Neuronal stem cell (in vitro differentiated cells): ENCODE results near the gene KMT5C.

Experiments
- DNase-seq: peaks from one replicate; pipeline ENCODE4 v3.0.0-alpha.2; 2013; ENCODE audit warnings: low spot score
- H2AFZ ChIP-seq: one replicate; pipeline ENCODE4 v1.6.1; 2013; ENCODE audit warnings: mild to moderate bottlenecking, low read length, inconsistent platforms
- H2AK5ac ChIP-seq: 2 replicates; pipeline ENCODE4 v1.6.1; 2013; ENCODE audit warnings: low read depth, mild to moderate bottlenecking, inconsistent platforms, low read length, moderate library complexity, mixed read lengths
- H2BK120ac ChIP-seq: 2 replicates; pipeline ENCODE4 v1.6.1; 2013; ENCODE audit warnings: low read depth, mild to moderate bottlenecking, inconsistent platforms, low read length, moderate library complexity, mixed read lengths
- H2BK12ac ChIP-seq: one replicate; pipeline ENCODE4 v1.6.1; 2013; ENCODE audit warnings: low read length, inconsistent platforms
- H2BK15ac ChIP-seq: 2 replicates; pipeline ENCODE4 v1.6.1; 2013; ENCODE audit warnings: mild to moderate bottlenecking, low read length, inconsistent platforms, mixed read lengths
- H2BK5ac ChIP-seq: one replicate; pipeline ENCODE4 v1.6.1; 2013; ENCODE audit warnings: inconsistent platforms, mild to moderate bottlenecking, low read length, moderate library complexity
- H3K14ac ChIP-seq: one replicate; pipeline ENCODE4 v1.6.1; 2013; ENCODE audit warnings: low read length, inconsistent platforms
- H3K18ac ChIP-seq: 2 replicates; pipeline ENCODE4 v1.6.1; 2013; ENCODE audit warnings: low read length, inconsistent platforms
- H3K23ac ChIP-seq: 2 replicates; pipeline ENCODE4 v1.6.1; 2013; ENCODE audit warnings: low read depth, mild to moderate bottlenecking, mixed read lengths, low read length, inconsistent platforms; ENCODE audit not compliant: poor library complexity
- H3K27ac ChIP-seq: replicated peaks from 3 replicates; pipeline ENCODE4 v1.5.1; 2013; ENCODE audit warnings: low read length, inconsistent platforms
- H3K27me3 ChIP-seq, 3 experiments: 2 replicates each; pipeline ENCODE4 v1.6.1; 2013; ENCODE audit warnings: low read length in 3 of 3, mild to moderate bottlenecking in 2 of 3, inconsistent platforms in 1 of 3, low read depth in 1 of 3, mixed read lengths in 1 of 3, moderate library complexity in 1 of 3; ENCODE audit not compliant: control insufficient read depth in 3 of 3, insufficient read depth in 3 of 3
- H3K36me3 ChIP-seq, 2 donors: replicated peaks in 1 of 2; 2 replicates each; pipeline ENCODE4 v1.6.1; 2013; ENCODE audit warnings: low read length in 2 of 2; ENCODE audit not compliant: control insufficient read depth in 2 of 2, insufficient read depth in 2 of 2
- H3K4ac ChIP-seq: 2 replicates; pipeline ENCODE4 v1.6.1; 2013; ENCODE audit warnings: inconsistent platforms, mild to moderate bottlenecking, low read length, moderate library complexity
- H3K4me1 ChIP-seq, 2 donors: 1 replicate in 1 of 2; 2 replicates in 1 of 2; pipeline ENCODE4 v1.6.1; 2013; ENCODE audit warnings: low read length in 2 of 2, low read depth in 1 of 2; ENCODE audit not compliant: control insufficient read depth in 2 of 2, insufficient read depth in 1 of 2
- H3K4me2 ChIP-seq: one replicate; pipeline ENCODE4 v1.6.1; 2013; ENCODE audit warnings: mild to moderate bottlenecking, low read length, inconsistent platforms; ENCODE audit not compliant: insufficient read depth, poor library complexity, severe bottlenecking
- H3K4me3 ChIP-seq, 2 donors: 2 replicates each; pipeline ENCODE4 v1.5.1; 2013; ENCODE audit warnings: low read length in 2 of 2, mild to moderate bottlenecking in 2 of 2, inconsistent platforms in 1 of 2, moderate library complexity in 1 of 2
- H3K79me1 ChIP-seq: one replicate; pipeline ENCODE4 v1.6.1; 2013; ENCODE audit warnings: low read depth, mild to moderate bottlenecking, inconsistent platforms, low read length, moderate library complexity
- H3K9ac ChIP-seq: one replicate; pipeline ENCODE4 v1.6.1; 2013; ENCODE audit warnings: mild to moderate bottlenecking, low read depth, low read length, inconsistent platforms; ENCODE audit not compliant: poor library complexity
- H3K9me3 ChIP-seq, 2 donors: replicated peaks in 1 of 2; 2 replicates each; pipeline versions ENCODE3 to v1.6.1; 2013; ENCODE audit warnings: low read length in 2 of 2, mild to moderate bottlenecking in 2 of 2, inconsistent platforms in 1 of 2, low read depth in 1 of 2, mixed read lengths in 1 of 2, moderate library complexity in 1 of 2; ENCODE audit not compliant: control insufficient read depth in 2 of 2, insufficient read depth in 1 of 2
- H4K8ac ChIP-seq: one replicate; pipeline ENCODE4 v1.6.1; 2013; ENCODE audit warnings: low read depth, mild to moderate bottlenecking, inconsistent platforms, low read length, moderate library complexity
- H4K91ac ChIP-seq: one replicate; pipeline ENCODE4 v1.6.1; 2013; ENCODE audit warnings: low read length, low read depth, mild to moderate bottlenecking, inconsistent platforms; ENCODE audit not compliant: poor library complexity
- WGBS, 2 donors: extraction: QIAGEN DNeasy Blood & Tissue Kit; methylation state at CpG; one replicate each; pipeline ENCODE4 v1.1.7; 2013; ENCODE audit warnings: missing lambda C conversion rate in 2 of 2, mixed read lengths in 1 of 2; ENCODE audit not compliant: insufficient read length in 2 of 2, insufficient replicate concordance in 1 of 2; ENCODE audit errors: extremely low coverage in 2 of 2; 5-methylcytosine and 5-hydroxymethylcytosine counted together

KMT5C gene

GRCh38 chr19:55304980-55305379 lies 34.7 kb upstream of the KMT5C start:
- no peak overlapping the region for H2BK12ac ChIP-seq
- no peak overlapping the region for H3K4me3 ChIP-seq
- no peak overlapping the region for H3K9ac ChIP-seq
- H2BK5ac ChIP-seq: peak overlapping the region; percentile 3
- no peaks in the 10 kb centered on the region for H3K27me3 ChIP-seq
- H3K4me2 ChIP-seq: no peak overlapping the region
- H3K4ac ChIP-seq: no peak overlapping the region
- H3K9me3 ChIP-seq: peaks cover 4 to 5% of the 10 kb centered on the region in 2 donors
- H3K27ac ChIP-seq: no peak overlapping the region
- H2BK15ac ChIP-seq: no peak overlapping the region
- no peak overlapping the region for H2AFZ ChIP-seq
- H3K36me3 ChIP-seq: peaks cover 52 to 77% of the 10 kb centered on the region in 2 donors
- WGBS, 2 donors: no CpG with 5 or more reads among the region's 14 CpGs
- no peak overlapping the region for H2BK120ac ChIP-seq
- H3K18ac ChIP-seq: peak overlapping the region; percentile 42
- H2AK5ac ChIP-seq: peak overlapping the region; percentile 18
- H3K23ac ChIP-seq: no peak overlapping the region
- no peak for DNase-seq
- H3K4me1 ChIP-seq: peaks cover 13 to 14% of the 10 kb centered on the region in 2 donors
- no peaks in the 10 kb centered on the region for H3K79me1 ChIP-seq
- no peak overlapping the region for H3K14ac ChIP-seq
- H4K91ac ChIP-seq: no peak overlapping the region
- H4K8ac ChIP-seq: no peak overlapping the region

- no peak overlapping the region for H3K18ac ChIP-seq
- no peak overlapping the region for H4K91ac ChIP-seq
- peak overlapping the region; percentile 3 for H2BK5ac ChIP-seq
- peaks cover 4 to 5% of the 10 kb centered on the region in 2 donors for H3K9me3 ChIP-seq
- H3K36me3 ChIP-seq: peaks cover 54 to 80% of the 10 kb centered on the region in 2 donors
- no peak overlapping the region for H2BK120ac ChIP-seq
- DNase-seq: no peak
- no peak overlapping the region for H2AFZ ChIP-seq
- H3K9ac ChIP-seq: no peak overlapping the region
- H3K4ac ChIP-seq: no peak overlapping the region
- no peak overlapping the region for H2AK5ac ChIP-seq
- no peak overlapping the region for H3K23ac ChIP-seq
- peaks cover 14 to 15% of the 10 kb centered on the region in 2 donors for H3K4me1 ChIP-seq
- no peak overlapping the region for H3K27ac ChIP-seq
- no CpG with 5 or more reads among the region's 9 CpGs for WGBS, 2 donors
- no peaks in the 10 kb centered on the region for H3K27me3 ChIP-seq
- H2BK12ac ChIP-seq: no peak overlapping the region
- no peak overlapping the region for H3K4me2 ChIP-seq
- H3K79me1 ChIP-seq: no peaks in the 10 kb centered on the region
- H2BK15ac ChIP-seq: no peak overlapping the region
- no peak overlapping the region for H3K4me3 ChIP-seq
- H4K8ac ChIP-seq: no peak overlapping the region
- no peak overlapping the region for H3K14ac ChIP-seq
Observed at GRCh38 chr19:55305491-55305890, 34.2 kb upstream of the KMT5C start.

- Histone ChIP-seq H3K27ac (no peak overlapping the region), H3K4me1 (peaks cover 11 to 12% of the 10 kb centered on the region in 2 donors), H2BK15ac (no peak overlapping the region), H4K8ac (no peak overlapping the region), H2AK5ac (no peak overlapping the region), H3K27me3 (no peaks in the 10 kb centered on the region), H3K36me3 (peaks cover 56 to 83% of the 10 kb centered on the region in 2 donors), H3K9me3 (peaks cover 4 to 5% of the 10 kb centered on the region in 2 donors), H4K91ac (no peak overlapping the region), H3K18ac (no peak overlapping the region), H3K4me3 (peak overlapping the region in 1 of 2 donors; percentile 4), H2BK12ac (no peak overlapping the region), H3K23ac (no peak overlapping the region), H3K79me1 (no peaks in the 10 kb centered on the region), H2BK5ac (no peak overlapping the region), H2AFZ (no peak overlapping the region), H3K4me2 (no peak overlapping the region), H2BK120ac (no peak overlapping the region), H3K9ac (peak overlapping the region; percentile 65), H3K4ac (no peak overlapping the region), H3K14ac (no peak overlapping the region)
- WGBS, 2 donors: no CpG with 5 or more reads among the region's 17 CpGs
- DNase-seq: no peak
Observed at GRCh38 chr19:55305983-55306562, 33.6 kb upstream of the KMT5C start.

- no CpG with 5 or more reads among the region's 3 CpGs for WGBS, 2 donors
- Histone ChIP-seq H2AK5ac (no peak overlapping the region), H3K14ac (no peak overlapping the region), H3K9me3 (peaks cover 4 to 5% of the 10 kb centered on the region in 2 donors), H2AFZ (no peak overlapping the region), H3K79me1 (no peaks in the 10 kb centered on the region), H4K91ac (no peak overlapping the region), H2BK15ac (no peak overlapping the region), H3K4me1 (peaks cover 5 to 6% of the 10 kb centered on the region in 2 donors), H2BK120ac (no peak overlapping the region), H2BK5ac (no peak overlapping the region), H2BK12ac (no peak overlapping the region), H3K4me2 (no peak overlapping the region), H3K4ac (no peak overlapping the region), H3K9ac (no peak overlapping the region), H3K18ac (no peak overlapping the region), H3K36me3 (peaks cover 56 to 86% of the 10 kb centered on the region in 2 donors), H3K27me3 (no peaks in the 10 kb centered on the region), H3K23ac (no peak overlapping the region), H3K4me3 (no peak overlapping the region), H3K27ac (no peak overlapping the region), H4K8ac (no peak overlapping the region)
- DNase-seq: no peak
Observed at GRCh38 chr19:55306712-55307111, 33.0 kb upstream of the KMT5C start.
